GM19372 (cell line): Measurements from ENCODE around the gene SULT4A1.
"Not testable (repeated sequence)": the region's sequence is repeated elsewhere in the genome, so short reads cannot be mapped to it uniquely, and the experiment has no call there.

Experiments used
- ATAC-seq: cut with Tn5 transposase; IDR thresholded peaks from one replicate; pipeline ENCODE4 v1.9.1; 2021; ENCODE audit warnings: mild to moderate bottlenecking, low read depth, moderate library complexity; ENCODE audit not compliant: unreplicated experiment

Gene SULT4A1, protein sequence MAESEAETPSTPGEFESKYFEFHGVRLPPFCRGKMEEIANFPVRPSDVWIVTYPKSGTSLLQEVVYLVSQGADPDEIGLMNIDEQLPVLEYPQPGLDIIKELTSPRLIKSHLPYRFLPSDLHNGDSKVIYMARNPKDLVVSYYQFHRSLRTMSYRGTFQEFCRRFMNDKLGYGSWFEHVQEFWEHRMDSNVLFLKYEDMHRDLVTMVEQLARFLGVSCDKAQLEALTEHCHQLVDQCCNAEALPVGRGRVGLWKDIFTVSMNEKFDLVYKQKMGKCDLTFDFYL

GRCh38 chr22:43862074-43862881 is at the start of gene SULT4A1:
Gene SULT4A1, minus strand, starts transcription at chr22:43862513. Its CDS starts 131 bp downstream, at chr22:43862382.
- ATAC-seq, result no peak

DNA sequence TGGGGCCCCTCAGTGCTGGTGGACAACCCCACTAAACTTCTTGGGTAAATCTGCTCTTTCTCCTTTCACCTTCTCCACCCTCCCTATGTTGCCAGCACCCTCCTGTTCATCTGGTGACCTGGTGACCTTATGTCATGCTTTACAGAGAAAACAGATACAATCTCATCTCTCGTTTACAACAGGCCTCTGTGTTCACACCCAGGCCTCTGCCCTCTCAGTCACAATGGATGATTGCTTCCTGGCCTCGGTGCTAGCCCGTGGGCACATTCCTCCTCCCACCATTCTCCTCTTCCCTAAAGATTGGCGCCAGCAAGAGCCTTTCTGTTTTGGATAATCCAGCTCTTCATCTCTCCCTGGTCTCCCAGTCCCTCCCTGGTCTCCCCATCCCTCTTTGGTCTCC is 49.0 kb upstream of the SULT4A1 start:
- ATAC-seq, result no peak

DNA sequence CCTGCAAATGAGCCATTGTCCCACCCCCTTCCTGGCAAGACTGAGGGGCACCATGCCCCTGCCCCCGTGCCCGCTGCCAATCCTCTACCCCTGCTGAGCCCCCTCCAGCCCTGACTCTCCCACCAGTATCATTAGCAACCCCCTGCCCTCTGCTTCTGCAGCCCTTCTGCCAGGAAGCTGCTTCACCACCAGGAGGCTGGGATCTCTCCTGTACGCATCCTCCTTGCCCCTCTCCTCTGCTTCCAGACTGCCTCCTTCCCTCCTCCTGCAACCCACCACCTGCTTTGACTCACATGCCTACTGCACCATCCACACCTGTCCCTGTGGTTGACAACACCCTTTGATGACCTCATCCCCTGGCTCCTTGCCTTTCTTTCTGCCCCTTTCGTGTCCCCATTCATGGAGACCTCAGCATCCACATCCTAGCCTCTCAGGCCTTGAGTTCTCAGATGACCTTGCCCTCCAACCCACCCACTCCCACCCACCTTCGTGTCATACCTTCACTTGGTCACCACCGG is 47.9 kb upstream of the SULT4A1 start:
- no peak for ATAC-seq

DNA sequence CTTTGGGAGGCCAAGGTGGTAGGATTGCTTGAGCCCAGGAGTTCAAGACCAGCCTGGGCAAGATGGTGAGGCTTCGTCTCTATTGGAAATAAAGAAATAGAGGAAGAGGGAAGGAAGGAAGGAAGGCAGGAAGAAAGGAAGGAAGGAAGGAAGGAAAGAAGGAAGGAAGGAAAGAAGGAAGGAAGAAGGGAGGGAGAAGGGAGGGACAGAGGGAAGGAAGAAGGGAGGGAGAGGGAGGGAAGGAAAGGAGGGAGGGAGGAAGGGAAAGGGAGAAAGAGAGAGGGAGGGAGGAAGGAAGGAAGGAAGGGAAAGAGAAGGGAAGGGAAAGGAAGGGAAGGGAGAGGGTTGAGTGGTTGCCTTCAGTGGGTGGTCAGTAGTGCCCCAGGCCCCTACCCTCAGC is 47.4 kb upstream of the SULT4A1 start:
- ATAC-seq, result no peak

- ATAC-seq, result no peak
These were observed 43.4 kb upstream of the SULT4A1 start for GRCh38 chr22:43905681-43906080.

- ATAC-seq, result not testable (repeated sequence)
These were observed 42.1 kb upstream of the SULT4A1 start for GRCh38 chr22:43904412-43904811.

- not testable (repeated sequence) for ATAC-seq
These were observed 40.7 kb upstream of the SULT4A1 start for GRCh38 chr22:43903033-43903432.

DNA sequence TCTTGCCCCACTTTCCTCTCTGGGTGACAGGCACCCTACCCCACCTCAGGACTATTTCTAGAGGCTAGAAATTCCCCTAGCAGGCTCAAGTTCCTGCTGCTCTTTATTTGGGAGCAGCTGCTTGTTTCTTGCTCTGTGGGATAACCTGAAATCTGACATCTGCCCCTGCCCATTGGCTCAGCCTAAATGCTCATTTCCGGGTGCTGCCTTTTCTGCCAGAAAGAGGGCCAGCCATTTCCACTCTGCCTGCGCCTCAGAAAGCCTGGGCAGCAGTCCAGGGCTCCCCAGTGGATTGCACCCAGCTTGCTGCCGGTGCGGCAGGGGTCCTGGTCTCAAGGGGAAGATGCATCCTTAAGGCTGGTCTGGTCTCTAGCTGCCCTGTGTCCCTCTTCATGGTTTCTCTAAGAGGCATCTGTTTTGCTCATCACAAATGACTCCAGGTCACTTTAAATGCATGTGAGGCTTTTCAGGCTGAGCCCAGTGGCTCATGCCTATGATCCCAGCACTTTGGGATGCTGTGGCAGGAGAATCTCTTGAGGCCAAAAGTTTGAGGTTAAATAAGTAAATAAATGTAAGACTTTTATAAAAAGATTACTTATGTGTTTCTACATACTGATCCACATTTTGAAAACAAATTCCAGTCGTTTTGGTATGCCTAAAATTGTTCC is 39.8 kb upstream of the SULT4A1 start:
- no peak for ATAC-seq

GRCh38 chr22:43900206-43900605 is 37.9 kb upstream of the SULT4A1 start:
- ATAC-seq, result no peak

DNA sequence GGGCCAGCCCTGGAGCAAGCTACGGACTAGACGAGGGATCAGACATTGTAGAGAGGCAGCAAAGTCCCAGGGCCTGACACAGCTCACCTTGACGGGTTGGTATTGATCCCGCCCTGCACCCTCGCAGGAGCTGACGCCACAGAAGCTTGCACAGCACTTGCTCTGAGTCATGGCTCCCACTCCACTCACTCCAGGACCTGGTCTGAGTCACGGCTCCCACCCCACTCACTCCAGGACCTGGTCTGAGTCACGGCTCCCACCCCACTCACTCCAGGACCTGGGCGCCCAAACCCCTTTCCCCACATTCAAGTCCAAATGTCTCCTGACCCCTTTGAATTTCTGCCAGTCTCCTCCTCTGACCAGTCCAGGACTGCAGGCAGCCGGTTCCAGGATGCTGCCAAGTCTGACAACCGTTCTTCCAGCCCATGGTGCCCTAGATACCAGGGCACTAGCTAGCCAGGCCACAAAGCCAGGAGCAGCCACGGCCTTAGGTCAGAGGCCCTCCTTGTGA is 35.5 kb upstream of the SULT4A1 start:
- ATAC-seq, result no peak

DNA sequence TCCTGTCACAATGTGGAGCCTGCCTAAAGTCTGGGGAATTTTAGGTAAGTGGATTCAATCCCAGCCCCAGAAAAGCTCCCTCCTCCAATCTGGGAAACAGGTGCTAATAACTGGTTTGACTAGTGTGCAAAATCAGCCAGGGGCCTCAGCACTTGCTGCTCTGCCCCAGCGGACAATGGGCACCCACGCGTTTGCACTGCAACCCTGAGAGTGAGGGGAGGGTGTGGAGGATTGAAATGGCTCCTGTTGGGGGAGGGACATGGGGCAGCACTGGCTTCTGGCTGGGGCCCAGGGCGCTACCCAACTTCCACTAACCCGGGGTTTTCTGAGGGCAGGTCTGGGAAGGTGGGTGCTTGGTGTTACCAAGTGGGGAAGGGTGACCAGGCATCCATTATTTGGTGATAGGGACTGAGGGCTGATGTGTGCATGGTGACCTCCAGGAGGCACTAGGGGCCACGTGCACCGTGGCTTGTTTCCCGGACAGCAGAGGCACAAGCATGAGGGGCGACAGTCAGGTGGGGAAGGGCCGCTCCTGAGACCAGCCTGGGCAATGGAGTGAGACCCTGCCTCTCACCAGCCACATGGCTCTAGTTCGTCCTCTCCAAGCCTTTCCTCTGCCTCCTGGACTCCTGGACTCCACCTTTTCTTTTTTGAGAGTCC is 33.8 kb upstream of the SULT4A1 start:
- ATAC-seq, result no peak

- ATAC-seq, result no peak
These were observed 31.8 kb upstream of the SULT4A1 start for GRCh38 chr22:43894122-43894521.

GRCh38 chr22:43893266-43893665 is 31.0 kb upstream of the SULT4A1 start:
- ATAC-seq, result no peak

GRCh38 chr22:43892183-43892894 is 30.0 kb upstream of the SULT4A1 start:
- ATAC-seq, result no peak

- no peak for ATAC-seq
These were observed 29.3 kb upstream of the SULT4A1 start, which contains the start of gene PNPLA5 for GRCh38 chr22:43891360-43892182. Gene PNPLA5, minus strand, starts transcription at chr22:43892013. Its CDS starts 133 bp downstream, at chr22:43891880.

GRCh38 chr22:43890901-43891331 is 28.6 kb upstream of the SULT4A1 start:
- no peak for ATAC-seq

- no peak for ATAC-seq
These were observed 27.5 kb upstream of the SULT4A1 start for GRCh38 chr22:43889860-43890253.

DNA sequence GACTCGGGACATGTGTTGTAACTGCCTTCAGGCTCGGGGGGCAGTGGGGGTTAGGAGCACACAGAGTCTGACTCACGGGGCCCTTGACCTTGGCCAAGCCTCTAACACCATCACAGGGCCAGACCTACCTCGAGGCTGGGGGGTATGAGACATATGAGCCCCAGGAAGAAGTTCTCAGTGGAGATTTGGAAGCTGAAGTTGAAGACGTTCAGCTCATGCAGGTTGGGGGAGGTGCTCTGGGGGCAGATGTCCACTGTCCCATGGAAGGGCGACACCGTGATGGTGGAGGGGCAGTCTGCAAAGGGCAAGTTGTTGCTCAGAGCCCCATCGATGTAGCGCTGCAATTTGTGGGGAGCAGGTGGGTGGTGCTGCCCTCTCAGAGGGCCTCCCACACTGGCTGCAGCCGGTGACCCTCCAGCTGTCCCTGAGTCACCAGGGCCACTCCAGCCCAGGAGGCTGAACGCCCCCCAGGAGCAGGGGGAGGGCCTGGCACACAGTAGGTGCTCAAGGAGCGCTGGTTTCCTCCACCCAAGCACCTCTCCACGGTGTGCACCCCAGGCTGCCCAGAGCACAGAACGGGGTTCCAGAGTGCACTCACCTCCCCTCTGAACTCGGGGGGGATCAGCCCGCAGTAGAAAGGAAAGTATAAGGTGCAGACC is 27.0 kb upstream of the SULT4A1 start:
- no peak for ATAC-seq
